ENCODE results near the gene CTNNA1. TPM values are rescaled to one million over a fixed set of nuclear protein-coding genes. Genes with fewer than 3 reads are reported as not detected.

The CTNNA1 gene
- total RNA-seq, 1 donor from 2014 or later: 371 TPM

DNA sequence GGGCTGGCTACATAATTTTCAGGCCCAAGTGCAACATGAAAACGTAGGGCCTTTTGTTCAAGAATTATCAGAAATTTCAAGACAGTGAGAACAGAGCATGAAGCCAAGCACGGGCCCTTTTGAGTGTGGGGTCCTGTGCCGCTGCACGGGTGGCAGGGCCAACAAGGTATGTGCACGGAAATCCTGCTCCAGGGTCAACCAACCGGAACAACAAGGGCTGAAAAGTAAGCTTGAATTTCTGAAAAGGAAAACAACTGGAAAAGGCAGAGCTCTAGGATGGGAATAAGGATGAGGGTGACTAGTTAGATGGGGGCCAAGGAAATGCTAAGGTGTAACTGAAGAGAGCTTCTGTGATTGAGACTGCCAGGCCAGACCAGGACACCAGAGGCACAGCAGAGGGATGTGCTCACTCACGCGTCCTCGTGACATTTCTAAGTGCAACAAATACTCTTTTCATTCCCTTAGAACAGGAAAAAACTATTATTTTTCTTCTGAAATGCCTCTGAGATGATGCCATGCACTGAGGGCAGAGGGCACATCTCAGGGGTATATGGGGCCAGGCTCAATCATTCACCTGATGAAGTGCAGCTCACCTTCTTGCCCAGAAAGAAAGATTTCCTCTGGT is 202.6 kb downstream of the CTNNA1 start:
- Mint-ChIP-seq H3K27me3 (no peaks in the 10 kb centered on the region), H3K36me3 (peaks cover 3% of the 10 kb centered on the region), H3K4me1 (ENCODE audit: unreplicated experiment) (peaks cover 36% of the 10 kb centered on the region), H3K9me3 (no peaks in the 10 kb centered on the region), H3K4me3 (no peak overlapping the region), H3K27ac (peak overlapping the region; percentile 23)
- TF ChIP-seq, protein P1, sequence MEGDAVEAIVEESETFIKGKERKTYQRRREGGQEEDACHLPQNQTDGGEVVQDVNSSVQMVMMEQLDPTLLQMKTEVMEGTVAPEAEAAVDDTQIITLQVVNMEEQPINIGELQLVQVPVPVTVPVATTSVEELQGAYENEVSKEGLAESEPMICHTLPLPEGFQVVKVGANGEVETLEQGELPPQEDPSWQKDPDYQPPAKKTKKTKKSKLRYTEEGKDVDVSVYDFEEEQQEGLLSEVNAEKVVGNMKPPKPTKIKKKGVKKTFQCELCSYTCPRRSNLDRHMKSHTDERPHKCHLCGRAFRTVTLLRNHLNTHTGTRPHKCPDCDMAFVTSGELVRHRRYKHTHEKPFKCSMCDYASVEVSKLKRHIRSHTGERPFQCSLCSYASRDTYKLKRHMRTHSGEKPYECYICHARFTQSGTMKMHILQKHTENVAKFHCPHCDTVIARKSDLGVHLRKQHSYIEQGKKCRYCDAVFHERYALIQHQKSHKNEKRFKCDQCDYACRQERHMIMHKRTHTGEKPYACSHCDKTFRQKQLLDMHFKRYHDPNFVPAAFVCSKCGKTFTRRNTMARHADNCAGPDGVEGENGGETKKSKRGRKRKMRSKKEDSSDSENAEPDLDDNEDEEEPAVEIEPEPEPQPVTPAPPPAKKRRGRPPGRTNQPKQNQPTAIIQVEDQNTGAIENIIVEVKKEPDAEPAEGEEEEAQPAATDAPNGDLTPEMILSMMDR (conservative IDR thresholded peaks at IDR 0.05): no peak
- no peak for DNase-seq (ENCODE audit: extremely low spot score, unreplicated experiment)

DNA sequence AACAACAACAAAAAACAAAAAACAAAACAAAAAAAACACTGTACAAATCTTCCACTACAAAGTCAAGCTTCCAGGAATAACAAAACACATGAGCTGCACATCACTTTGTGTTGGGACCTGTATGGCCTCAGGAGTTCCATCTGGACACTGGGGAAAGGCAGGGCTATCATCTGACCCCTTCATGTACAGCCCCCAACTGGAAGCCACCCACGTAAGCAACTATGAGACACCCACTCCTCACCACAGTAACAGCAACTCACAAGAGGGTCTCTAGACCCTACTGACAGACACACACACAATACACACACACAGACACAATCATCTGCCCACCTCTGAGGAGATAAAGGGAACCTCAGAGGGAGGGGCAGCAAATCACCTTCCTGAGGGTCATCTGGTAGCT is 203.6 kb downstream of the CTNNA1 start:
- H3K4me3 Mint-ChIP-seq: no peak overlapping the region
- no peaks in the 10 kb centered on the region for H3K27me3 Mint-ChIP-seq
- no peak for DNase-seq (ENCODE audit: extremely low spot score, unreplicated experiment)
- peak overlapping the region; percentile 34 for H3K27ac Mint-ChIP-seq
- TF ChIP-seq, protein P1 (conservative IDR thresholded peaks at IDR 0.05): no peak
- H3K4me1 Mint-ChIP-seq (ENCODE audit: unreplicated experiment): peaks cover 43% of the 10 kb centered on the region
- peaks cover 3% of the 10 kb centered on the region for H3K36me3 Mint-ChIP-seq
- no peaks in the 10 kb centered on the region for H3K9me3 Mint-ChIP-seq

DNA sequence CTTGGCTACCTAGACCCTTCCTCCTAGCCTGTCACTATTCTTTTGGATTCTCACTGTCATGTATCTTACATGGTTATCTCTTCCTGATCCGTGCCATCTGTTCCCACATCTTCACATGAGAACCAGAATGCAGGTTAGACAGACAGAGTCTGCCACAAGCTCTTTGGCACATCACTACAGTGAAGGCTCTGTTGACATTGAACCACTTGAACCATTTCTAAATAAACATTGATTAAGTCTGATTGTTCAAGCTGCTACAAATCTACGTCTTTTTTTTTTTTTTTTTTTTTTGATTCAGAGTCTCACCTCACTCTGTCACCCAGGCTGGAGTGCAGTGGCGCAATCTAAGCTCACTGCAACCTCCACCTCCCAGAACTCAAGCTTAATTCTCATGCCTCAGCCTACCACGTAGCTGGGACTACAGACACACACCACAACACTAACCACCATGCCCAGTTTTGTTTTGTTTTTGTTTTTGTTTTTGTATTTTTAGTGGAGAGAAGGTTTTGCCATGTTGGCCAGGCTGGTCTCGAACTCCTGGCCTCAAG is 207.0 kb downstream of the CTNNA1 start:
- TF ChIP-seq, protein P1 (conservative IDR thresholded peaks at IDR 0.05): no peak
- no peaks in the 10 kb centered on the region for H3K9me3 Mint-ChIP-seq
- no peaks in the 10 kb centered on the region for H3K36me3 Mint-ChIP-seq
- no peaks in the 10 kb centered on the region for H3K27me3 Mint-ChIP-seq
- no peak overlapping the region for H3K27ac Mint-ChIP-seq
- peaks cover 52% of the 10 kb centered on the region for H3K4me1 Mint-ChIP-seq (ENCODE audit: unreplicated experiment)
- H3K4me3 Mint-ChIP-seq: no peak overlapping the region
- no peak for DNase-seq (ENCODE audit: extremely low spot score, unreplicated experiment)

DNA sequence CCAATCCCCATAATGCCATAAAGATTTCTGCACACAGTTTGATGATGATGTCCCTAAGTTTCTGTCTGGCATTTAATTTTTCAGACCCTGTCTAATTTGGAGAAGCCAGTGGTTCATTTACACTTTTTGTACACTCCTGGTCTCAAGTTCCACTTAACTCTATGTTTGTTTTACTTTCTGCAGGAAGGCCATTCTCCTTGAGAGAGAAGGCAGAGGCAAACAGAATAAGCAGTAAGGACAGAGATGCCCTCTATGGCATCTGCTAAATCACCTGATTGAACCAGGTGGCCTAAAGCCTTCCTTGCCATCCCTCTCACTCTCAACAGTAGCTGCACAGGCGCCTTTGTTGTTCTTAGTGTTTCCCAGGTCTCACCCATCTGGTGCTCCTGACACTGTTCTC is 208.0 kb downstream of the CTNNA1 start:
- no peaks in the 10 kb centered on the region for H3K9me3 Mint-ChIP-seq
- no peak for DNase-seq (ENCODE audit: extremely low spot score, unreplicated experiment)
- peaks cover 45% of the 10 kb centered on the region for H3K4me1 Mint-ChIP-seq (ENCODE audit: unreplicated experiment)
- no peaks in the 10 kb centered on the region for H3K36me3 Mint-ChIP-seq
- TF ChIP-seq, protein P1 (conservative IDR thresholded peaks at IDR 0.05): no peak
- no peak overlapping the region for H3K27ac Mint-ChIP-seq
- H3K27me3 Mint-ChIP-seq: no peaks in the 10 kb centered on the region
- H3K4me3 Mint-ChIP-seq: no peak overlapping the region

DNA sequence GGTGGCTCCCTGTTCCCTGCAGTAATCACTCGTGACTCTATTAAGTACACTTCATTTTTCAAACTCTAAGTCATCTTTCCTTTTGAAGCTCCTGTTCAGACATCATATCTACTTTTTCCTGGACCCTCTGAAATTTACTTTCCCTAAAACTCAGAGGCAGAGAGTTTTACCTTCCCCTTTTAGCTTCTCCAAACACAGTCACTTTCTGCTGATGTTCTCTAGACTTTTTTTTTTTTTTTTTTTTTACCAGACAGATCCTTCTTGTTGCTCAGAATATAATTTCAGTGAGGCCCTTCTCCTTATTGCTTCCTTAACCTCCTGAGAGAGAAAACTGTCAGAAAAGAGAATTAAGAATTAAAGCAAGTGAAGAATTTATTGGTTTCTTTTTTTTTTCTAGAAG is 208.5 kb downstream of the CTNNA1 start:
- TF ChIP-seq, protein P1 (conservative IDR thresholded peaks at IDR 0.05): no peak
- Mint-ChIP-seq H3K36me3 (no peaks in the 10 kb centered on the region), H3K4me3 (no peak overlapping the region), H3K27ac (no peak overlapping the region), H3K9me3 (no peaks in the 10 kb centered on the region), H3K27me3 (no peaks in the 10 kb centered on the region), H3K4me1 (ENCODE audit: unreplicated experiment) (peaks cover 45% of the 10 kb centered on the region)
- DNase-seq (ENCODE audit: extremely low spot score, unreplicated experiment): no peak

Data from type B pancreatic cell (in vitro differentiated cells).